Gastrocnemius medialis (tissue), 4 donors: ENCODE measurements around the gene LRP1.

Experiments
- CTCF ChIP-seq, 5 experiments: fragments of 450-650 bp in 3 of 5; fragments of 200-600 bp in 2 of 5; sonication (generic) in 2 of 5; IDR thresholded peaks in 4 of 5; conservative IDR thresholded peaks in 1 of 5; 1 replicate in 4 of 5; 2 replicates in 1 of 5; pipeline ENCODE4 v1.5.1; 2016 to 2019; ENCODE audit warnings: antibody characterized with exemption in 5 of 5, mild to moderate bottlenecking in 3 of 5, moderate library complexity in 3 of 5
- POLR2A ChIP-seq, 2 donors: fragments of 450-650 bp; IDR thresholded peaks; one replicate each; pipeline ENCODE4 v1.6.1; 2017; ENCODE audit warnings: antibody characterized with exemption in 2 of 2, mild to moderate bottlenecking in 2 of 2, moderate library complexity in 2 of 2

DNA sequence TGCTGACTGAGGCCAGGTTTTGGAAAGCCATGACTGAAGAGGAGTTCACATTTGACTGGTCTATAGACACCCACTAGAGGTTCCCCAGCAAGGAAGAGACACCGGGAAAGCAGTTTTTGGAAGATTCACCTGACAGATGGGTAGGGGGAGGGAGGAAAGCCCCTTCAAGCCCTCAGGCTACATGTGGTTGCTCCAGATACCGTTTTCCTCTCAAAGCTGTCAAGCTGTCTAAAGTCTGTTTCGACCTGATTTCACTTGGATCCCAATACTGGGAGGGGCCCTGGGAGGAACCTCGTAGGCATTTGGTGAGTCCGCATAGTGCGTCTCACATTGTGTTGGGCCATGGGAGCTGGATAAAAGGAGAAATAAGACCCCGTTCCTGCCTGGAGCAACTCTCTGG, 1.7 kb upstream of the LRP1 start:
- TF ChIP-seq POLR2A (IDR thresholded peaks at IDR 0.05) (no peak), CTCF (IDR thresholded peaks at IDR 0.05 in 4 of 5, conservative IDR thresholded peaks at IDR 0.05 in 1 of 5) (no peak)
